Activated CD8-positive, alpha-beta T cell treated with anti-CD3 and anti-CD28 coated beads for 36 hours (primary cell): ENCODE results near the gene SPIB. TPM values are rescaled to one million over a fixed set of nuclear protein-coding genes. Genes with fewer than 3 reads are reported as not detected.

Source experiments
- ATAC-seq: fragments of 200-7000 bp; cut with Tn5 transposase; one replicate; pipeline ENCODE4 v1.10.0; 2021; ENCODE audit warnings: mild to moderate bottlenecking, moderate library complexity
- CTCF ChIA-PET: fragments of 350-600 bp; sonication (Branson Sonifier 250); formaldehyde crosslinking; loops from one replicate; lab custom pipeline; 2021; ENCODE audit warnings: antibody characterized with exemption; lab: Charles Lee
- POLR2A ChIA-PET: fragments of 350-600 bp; sonication (Branson Sonifier 250); formaldehyde crosslinking; loops from one replicate; lab custom pipeline; 2021; ENCODE audit warnings: antibody characterized with exemption; lab: Charles Lee
- DNase-seq: peaks from one replicate; pipeline ENCODE4 v3.0.0-alpha.2; 2020
- H3K27ac Mint-ChIP-seq: one replicate; pipeline ENCODE4 v1.8.0; 2021; ENCODE audit warnings: mild to moderate bottlenecking, mixed read lengths
- H3K27me3 Mint-ChIP-seq: one replicate; pipeline ENCODE4 v1.8.0; 2021; ENCODE audit warnings: mixed read lengths
- H3K36me3 Mint-ChIP-seq: one replicate; pipeline ENCODE4 v1.8.0; 2021; ENCODE audit warnings: low read depth, mixed read lengths
- H3K4me1 Mint-ChIP-seq: one replicate; pipeline ENCODE4 v1.8.0; 2021; ENCODE audit warnings: low read depth, mixed read lengths
- H3K4me3 Mint-ChIP-seq: one replicate; pipeline ENCODE4 v1.8.0; 2021; ENCODE audit warnings: mild to moderate bottlenecking, moderate library complexity, mixed read lengths
- H3K9me3 Mint-ChIP-seq: one replicate; pipeline ENCODE4 v1.8.0; 2021; ENCODE audit warnings: mixed read lengths
- CTCF ChIP-seq: fragments of 200-600 bp; IDR thresholded peaks from one replicate; pipeline ENCODE4 v1.8.0; 2022; ENCODE audit warnings: antibody characterized with exemption, mild to moderate bottlenecking
- intact Hi-C: fragments of 100-400 bp; cut with micrococcal nuclease; formaldehyde crosslinking; loops from one replicate; pipeline ENCODE4 v1.10.0; 2022
- total RNA-seq, 2 experiments: library from RNA; stranded (reverse); gene quantifications; one replicate each; pipeline ENCODE4 v1.2.3, GENCODE V29; 2021

The SPIB gene
- total RNA-seq, 2 experiments from 2014 or later: 0.68 to 1.5 TPM

- ChIA-PET CTCF (interaction anchor here (1.5 kb wide), 1 partner anchor 38 kb away, joined by 3 read pairs; no protein-coding TSS in a partner anchor), POLR2A (no interaction called here)
- Mint-ChIP-seq H3K4me3 (no peak overlapping the region), H3K4me1 (peaks cover 17% of the 10 kb centered on the region), H3K9me3 (peaks cover 4% of the 10 kb centered on the region), H3K27ac (no peak overlapping the region), H3K27me3 (peaks cover 23% of the 10 kb centered on the region), H3K36me3 (peaks cover 10% of the 10 kb centered on the region)
- ATAC-seq (no peak), DNase-seq (no peak)
- intact Hi-C loops: no loop called here
- no peak for TF ChIP-seq CTCF
These were observed 3.9 kb downstream of the SPIB start for GRCh38 chr19:50422397-50423278.

GRCh38 chr19:50423279-50424113, 4.8 kb downstream of the SPIB start:
- POLR2A ChIA-PET: no interaction called here
- H3K9me3 Mint-ChIP-seq: peaks cover 4% of the 10 kb centered on the region
- H3K4me1 Mint-ChIP-seq: peaks cover 15% of the 10 kb centered on the region
- H3K36me3 Mint-ChIP-seq: peaks cover 10% of the 10 kb centered on the region
- TF ChIP-seq CTCF: no peak
- CTCF ChIA-PET: interaction anchor here (1.5 kb wide), 1 partner anchor 37 kb away, joined by 3 read pairs; no protein-coding TSS in a partner anchor
- peaks cover 23% of the 10 kb centered on the region for H3K27me3 Mint-ChIP-seq
- no peak overlapping the region for H3K27ac Mint-ChIP-seq
- intact Hi-C loops: no loop called here
- ATAC-seq (no peak), DNase-seq (no peak)
- no peak overlapping the region for H3K4me3 Mint-ChIP-seq

GRCh38 chr19:50425581-50425980, 6.8 kb downstream of the SPIB start:
- ChIA-PET CTCF (interaction anchor here (1.4 kb wide), 1 partner anchor 35 kb away, joined by 3 read pairs; no protein-coding TSS in a partner anchor), POLR2A (no interaction called here)
- ATAC-seq: no peak
- TF ChIP-seq CTCF: no peak
- Mint-ChIP-seq H3K27ac (no peak overlapping the region), H3K36me3 (peaks cover 3% of the 10 kb centered on the region), H3K27me3 (peaks cover 16% of the 10 kb centered on the region), H3K9me3 (peaks cover 4% of the 10 kb centered on the region), H3K4me3 (no peak overlapping the region), H3K4me1 (peaks cover 2% of the 10 kb centered on the region)
- no peak for DNase-seq
- intact Hi-C loops: no loop called here

- no peaks in the 10 kb centered on the region for H3K9me3 Mint-ChIP-seq
- no peak for TF ChIP-seq CTCF
- intact Hi-C loops: no loop called here
- CTCF ChIA-PET: interaction anchor here (1.0 kb wide), 1 partner anchor 34 kb away, joined by 3 read pairs; no protein-coding TSS in a partner anchor
- POLR2A ChIA-PET: interaction anchor here (0.8 to 1.4 kb wide), 5 partner anchors 8 to 63 kb away, joined by 3 to 5 read pairs (median 4); partner anchors contain the start of genes NR1H2 and SPIB
- H3K4me3 Mint-ChIP-seq: no peak overlapping the region
- no peaks in the 10 kb centered on the region for H3K36me3 Mint-ChIP-seq
- peaks cover 11% of the 10 kb centered on the region for H3K4me1 Mint-ChIP-seq
- no peak overlapping the region for H3K27ac Mint-ChIP-seq
- DNase-seq (no peak), ATAC-seq (no peak)
- peaks cover 13% of the 10 kb centered on the region for H3K27me3 Mint-ChIP-seq
These were observed 8.7 kb downstream of the SPIB start for GRCh38 chr19:50427318-50427925.
